A549 (cell line): ENCODE data around the gene RPS6KC1.

Experiments used
- MAFK ChIP-seq: fragments of 450-650 bp; IDR thresholded peaks from 2 replicates; pipeline ENCODE4 v1.6.1; 2014; ENCODE audit not compliant: partially characterized antibody
- MAZ ChIP-seq: fragments of 150-350 bp; IDR thresholded peaks from 2 replicates; pipeline ENCODE4 v1.6.1; 2014; ENCODE audit warnings: antibody characterized with exemption, low read depth, low read length, borderline replicate concordance
- RCOR1 ChIP-seq: fragments of 150-350 bp; IDR thresholded peaks from 2 replicates; pipeline ENCODE4 v1.6.1; 2014; ENCODE audit warnings: antibody characterized with exemption, low read length, low read depth
- ZNF302 ChIP-seq: fragments of 250-450 bp; sonication (Bioruptor Pico); IDR thresholded peaks from 2 replicates; pipeline ENCODE4 v1.9.0; 2021; ENCODE audit warnings: inconsistent platforms, mild to moderate bottlenecking, moderate library complexity
- TF ChIP-seq, protein P1 (sequence below): fragments of >200 bp; sonication (Bioruptor Twin); formaldehyde crosslinking; IDR thresholded peaks from 3 replicates; pipeline ENCODE4 v1.5.1; 2016
- TF ChIP-seq, protein P2 (sequence below): IDR thresholded peaks from 2 replicates; pipeline ENCODE4 v1.6.1; 2012

DNA sequence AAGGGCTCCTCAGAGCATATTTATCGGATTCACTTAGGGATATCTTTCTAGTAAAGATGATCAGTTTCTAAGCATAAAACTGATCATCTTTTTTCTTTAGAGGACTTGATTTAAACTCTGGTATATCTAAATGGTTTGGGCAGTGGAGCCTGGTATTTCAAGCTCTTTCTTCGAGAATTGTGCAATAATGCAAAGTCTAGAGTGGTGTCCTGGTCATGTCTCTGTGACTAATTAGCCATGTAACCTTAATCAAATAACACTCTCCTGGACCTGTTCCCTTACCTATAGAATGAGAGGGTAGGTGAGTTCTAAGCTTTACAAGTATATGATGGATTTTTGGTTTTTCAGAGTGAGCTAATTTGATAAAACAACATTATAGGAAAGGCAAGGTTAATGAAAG is 225.2 kb downstream of the RPS6KC1 start:
- TF ChIP-seq MAFK = no peak
- TF ChIP-seq RCOR1 = no peak
- TF ChIP-seq, protein P1, sequence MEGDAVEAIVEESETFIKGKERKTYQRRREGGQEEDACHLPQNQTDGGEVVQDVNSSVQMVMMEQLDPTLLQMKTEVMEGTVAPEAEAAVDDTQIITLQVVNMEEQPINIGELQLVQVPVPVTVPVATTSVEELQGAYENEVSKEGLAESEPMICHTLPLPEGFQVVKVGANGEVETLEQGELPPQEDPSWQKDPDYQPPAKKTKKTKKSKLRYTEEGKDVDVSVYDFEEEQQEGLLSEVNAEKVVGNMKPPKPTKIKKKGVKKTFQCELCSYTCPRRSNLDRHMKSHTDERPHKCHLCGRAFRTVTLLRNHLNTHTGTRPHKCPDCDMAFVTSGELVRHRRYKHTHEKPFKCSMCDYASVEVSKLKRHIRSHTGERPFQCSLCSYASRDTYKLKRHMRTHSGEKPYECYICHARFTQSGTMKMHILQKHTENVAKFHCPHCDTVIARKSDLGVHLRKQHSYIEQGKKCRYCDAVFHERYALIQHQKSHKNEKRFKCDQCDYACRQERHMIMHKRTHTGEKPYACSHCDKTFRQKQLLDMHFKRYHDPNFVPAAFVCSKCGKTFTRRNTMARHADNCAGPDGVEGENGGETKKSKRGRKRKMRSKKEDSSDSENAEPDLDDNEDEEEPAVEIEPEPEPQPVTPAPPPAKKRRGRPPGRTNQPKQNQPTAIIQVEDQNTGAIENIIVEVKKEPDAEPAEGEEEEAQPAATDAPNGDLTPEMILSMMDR = no peak
- TF ChIP-seq MAZ = no peak
- TF ChIP-seq, protein P2, sequence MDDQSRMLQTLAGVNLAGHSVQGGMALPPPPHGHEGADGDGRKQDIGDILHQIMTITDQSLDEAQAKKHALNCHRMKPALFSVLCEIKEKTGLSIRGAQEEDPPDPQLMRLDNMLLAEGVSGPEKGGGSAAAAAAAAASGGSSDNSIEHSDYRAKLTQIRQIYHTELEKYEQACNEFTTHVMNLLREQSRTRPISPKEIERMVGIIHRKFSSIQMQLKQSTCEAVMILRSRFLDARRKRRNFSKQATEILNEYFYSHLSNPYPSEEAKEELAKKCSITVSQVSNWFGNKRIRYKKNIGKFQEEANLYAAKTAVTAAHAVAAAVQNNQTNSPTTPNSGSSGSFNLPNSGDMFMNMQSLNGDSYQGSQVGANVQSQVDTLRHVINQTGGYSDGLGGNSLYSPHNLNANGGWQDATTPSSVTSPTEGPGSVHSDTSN = no peak
- TF ChIP-seq ZNF302 (CRISPR knock-in tag) = no peak
